Heart left ventricle (tissue), 13 donors: ENCODE data around the gene MNAT1.

Experiments used
- CTCF ChIP-seq, 12 donors: fragments of 200-600 bp; sonication (generic) in 4 of 12; IDR thresholded peaks; one replicate each; pipeline versions ENCODE4 v1.5.0 to v1.8.0; 2018 to 2022; ENCODE audit warnings: antibody characterized with exemption in 12 of 12, mild to moderate bottlenecking in 5 of 12
- POLR2A ChIP-seq, 2 donors: fragments of 450-650 bp; IDR thresholded peaks; one replicate each; pipeline ENCODE4 v1.6.1; 2017; ENCODE audit warnings: antibody characterized with exemption in 2 of 2, mild to moderate bottlenecking in 2 of 2, moderate library complexity in 2 of 2
- donor health status: ischemic (EF 13 %, LVEDD 7.1; RV severe dilation, severe dysfunction).
- donor health status: DM: no; HTN: yes; CAD: no.
- donor health status: DM: no; HTN: no; CAD: no.
- donor health status: ischemic (EF 25% LVEDD 6.9; RV normal size, moderate dysfunction).
- donor health status: ischemic (EF 25% LVEDD 5.7; RV mildly dilated, moderate dysfunction).
- donor health status: ischemic (EF 35%, LVEDD 5.7; RV mildly dilated, moderate dysfunction).
- donor health status: nonischemic (EF 11% LVEDD 7.7; RV severe dilation, severe dysfunction).
- donor health status: DM: yes; HTN: yes; CAD: no.
- donor health status: PGD.
- donor health status: ischemic (EF 29% LVEDD 5.4; RV normal size, mild dysfunction).
- donor health status: nonischemic (EF 23%, LVEDD 6.1; RV moderate dilation, normal function).

- TF ChIP-seq CTCF (IDR thresholded peaks at IDR 0.05) (no peak), POLR2A (IDR thresholded peaks at IDR 0.05) (no peak)
Observed at GRCh38 chr14:60904381-60904780, 169.8 kb downstream of the MNAT1 start.
